Measurements from ENCODE around the gene AGAP1.

GRCh38 chr2:235543851-235544688 is 50.2 kb downstream of the AGAP1 start:
- TF ChIP-seq CTCF (IDR thresholded peaks at IDR 0.05; ENCODE audit: low read depth, low read length, missing input control) = no peak
- no peak for TF ChIP-seq HNF4G (IDR thresholded peaks at IDR 0.05)
- TF ChIP-seq FOXA1 (IDR thresholded peaks at IDR 0.05) = no peak
- TF ChIP-seq TAF1 (conservative IDR thresholded peaks at IDR 0.05) = no peak

All from liver (tissue), 3 donors.